Thymus (tissue), 11 donors: ENCODE measurements around the gene PHF2. TPM values are rescaled to one million over a fixed set of nuclear protein-coding genes. Genes with fewer than 3 reads are reported as not detected.

Source experiments
- DNase-seq, 9 donors: peaks; one replicate each; pipeline ENCODE4 v3.0.0-alpha.2; 2013; ENCODE audit warnings: low spot score in 9 of 9, low read depth in 6 of 9, missing footprints in 1 of 9
- H3K27ac ChIP-seq, 2 donors: one replicate each; pipeline ENCODE4 v1.5.1; 2013; ENCODE audit warnings: control low read depth in 1 of 2, low read depth in 1 of 2, low read length in 1 of 2, mild to moderate bottlenecking in 1 of 2, moderate library complexity in 1 of 2
- H3K27me3 ChIP-seq, 2 donors: one replicate each; pipeline ENCODE4 v1.5.1; 2013; ENCODE audit warnings: low read length in 1 of 2; ENCODE audit not compliant: control insufficient read depth in 2 of 2, insufficient read depth in 1 of 2
- H3K36me3 ChIP-seq, 2 donors: one replicate each; pipeline ENCODE4 v1.5.1; 2013; ENCODE audit warnings: low read length in 1 of 2, mild to moderate bottlenecking in 1 of 2, moderate library complexity in 1 of 2; ENCODE audit not compliant: control insufficient read depth in 2 of 2, insufficient read depth in 2 of 2
- H3K4me1 ChIP-seq, 2 donors: one replicate each; pipeline ENCODE4 v1.5.1; 2013; ENCODE audit warnings: low read length in 2 of 2; ENCODE audit not compliant: control insufficient read depth in 2 of 2, insufficient read depth in 2 of 2
- H3K4me3 ChIP-seq, 2 donors: one replicate each; pipeline ENCODE4 v1.5.1; 2013; ENCODE audit warnings: low read length in 2 of 2, control low read depth in 1 of 2, mild to moderate bottlenecking in 1 of 2
- H3K9me3 ChIP-seq, 2 donors: one replicate each; pipeline ENCODE4 v1.5.1; 2013; ENCODE audit warnings: low read length in 1 of 2, mild to moderate bottlenecking in 1 of 2; ENCODE audit not compliant: control insufficient read depth in 2 of 2, insufficient read depth in 1 of 2
- WGBS: extraction: QIAGEN DNeasy Blood & Tissue Kit; methylation state at CpG from one replicate; pipeline ENCODE4 v1.1.7; 2013; 5-methylcytosine and 5-hydroxymethylcytosine counted together
- polyA plus RNA-seq: library from polyadenylated mRNA; stranded (reverse); fragments of 200-250 nt; gene quantifications from one replicate; pipeline ENCODE4 v1.2.3, GENCODE V29; 2013
- total RNA-seq: library from RNA; stranded (reverse); fragments of 120-200 nt; gene quantifications from one replicate; pipeline ENCODE4 v1.2.4, GENCODE V29; 2013
- donor health status: healthy.

PHF2 gene
- total and polyA plus RNA-seq, 2 donors: 13.6 to 26.8 TPM

GRCh38 chr9:93699650-93700049, 123.3 kb downstream of the PHF2 start:
- DNase-seq: no peak
- peaks cover 5 to 21% of the 10 kb centered on the region in 2 donors for H3K9me3 ChIP-seq
- no peaks in the 10 kb centered on the region for H3K27me3 ChIP-seq
- 91% methylated on average over 3 of the region's 3 CpGs for WGBS
- H3K36me3 ChIP-seq: no peaks in the 10 kb centered on the region
- H3K4me3 ChIP-seq: no peak overlapping the region
- no peak overlapping the region for H3K27ac ChIP-seq
- no peaks in the 10 kb centered on the region for H3K4me1 ChIP-seq

GRCh38 chr9:93701494-93702218, 125.3 kb downstream of the PHF2 start:
- no peak for DNase-seq
- WGBS: 97% methylated on average over 16 of the region's 16 CpGs
- Histone ChIP-seq H3K4me3 (no peak overlapping the region), H3K9me3 (peaks cover 5 to 21% of the 10 kb centered on the region in 2 donors), H3K27me3 (no peaks in the 10 kb centered on the region), H3K4me1 (no peaks in the 10 kb centered on the region), H3K27ac (no peak overlapping the region), H3K36me3 (no peaks in the 10 kb centered on the region)

- H3K36me3 ChIP-seq: no peaks in the 10 kb centered on the region
- 95% methylated on average over 7 of the region's 7 CpGs for WGBS
- H3K27me3 ChIP-seq: no peaks in the 10 kb centered on the region
- H3K4me1 ChIP-seq: no peaks in the 10 kb centered on the region
- DNase-seq: no peak
- peaks cover 5 to 21% of the 10 kb centered on the region in 2 donors for H3K9me3 ChIP-seq
- H3K27ac ChIP-seq: no peak overlapping the region
- H3K4me3 ChIP-seq: no peak overlapping the region
These were observed 125.9 kb downstream of the PHF2 start for GRCh38 chr9:93702261-93702660.

- H3K27me3 ChIP-seq: no peaks in the 10 kb centered on the region
- H3K27ac ChIP-seq: no peak overlapping the region
- no peak overlapping the region for H3K4me3 ChIP-seq
- H3K9me3 ChIP-seq: no peaks in the 10 kb centered on the region
- 89% methylated on average over 8 of the region's 8 CpGs for WGBS
- no peaks in the 10 kb centered on the region for H3K4me1 ChIP-seq
- no peaks in the 10 kb centered on the region for H3K36me3 ChIP-seq
- DNase-seq: no peak
These were observed 132.1 kb downstream of the PHF2 start for GRCh38 chr9:93708289-93708986.

GRCh38 chr9:93708987-93709302, 132.6 kb downstream of the PHF2 start:
- Histone ChIP-seq H3K36me3 (no peaks in the 10 kb centered on the region), H3K9me3 (no peaks in the 10 kb centered on the region), H3K4me3 (no peak overlapping the region), H3K4me1 (no peaks in the 10 kb centered on the region), H3K27ac (no peak overlapping the region), H3K27me3 (no peaks in the 10 kb centered on the region)
- DNase-seq: no peak
- WGBS: 94% methylated on average over 2 of the region's 2 CpGs

- WGBS: 93% methylated on average over 2 of the region's 2 CpGs
- Histone ChIP-seq H3K36me3 (no peaks in the 10 kb centered on the region), H3K27ac (no peak overlapping the region), H3K4me3 (no peak overlapping the region), H3K4me1 (no peaks in the 10 kb centered on the region), H3K9me3 (no peaks in the 10 kb centered on the region), H3K27me3 (no peaks in the 10 kb centered on the region)
- no peak for DNase-seq
These were observed 133.4 kb downstream of the PHF2 start for GRCh38 chr9:93709600-93710369.

- Histone ChIP-seq H3K4me3 (no peak overlapping the region), H3K27me3 (no peaks in the 10 kb centered on the region), H3K9me3 (no peaks in the 10 kb centered on the region), H3K4me1 (no peaks in the 10 kb centered on the region), H3K27ac (no peak overlapping the region), H3K36me3 (no peaks in the 10 kb centered on the region)
- DNase-seq: no peak
- 95% methylated on average over 6 of the region's 6 CpGs for WGBS
These were observed 134.0 kb downstream of the PHF2 start for GRCh38 chr9:93710370-93710723.

GRCh38 chr9:93711002-93711401, 134.6 kb downstream of the PHF2 start:
- Histone ChIP-seq H3K4me1 (no peaks in the 10 kb centered on the region), H3K9me3 (no peaks in the 10 kb centered on the region), H3K4me3 (no peak overlapping the region), H3K36me3 (no peaks in the 10 kb centered on the region), H3K27ac (no peak overlapping the region), H3K27me3 (no peaks in the 10 kb centered on the region)
- no peak for DNase-seq
- WGBS: 94% methylated on average over 2 of the region's 2 CpGs

GRCh38 chr9:93712896-93713295, 136.5 kb downstream of the PHF2 start:
- Histone ChIP-seq H3K4me3 (no peak overlapping the region), H3K4me1 (no peaks in the 10 kb centered on the region), H3K27me3 (no peaks in the 10 kb centered on the region), H3K27ac (no peak overlapping the region), H3K36me3 (no peaks in the 10 kb centered on the region), H3K9me3 (no peaks in the 10 kb centered on the region)
- 86% methylated on average over 9 of the region's 9 CpGs for WGBS
- DNase-seq: no peak
